Lung (tissue), 12 donors: ENCODE measurements around the gene PCDHB13. TPM values are rescaled to one million over a fixed set of nuclear protein-coding genes. Genes with fewer than 3 reads are reported as not detected.
"Not testable (repeated sequence)": the region's sequence is repeated elsewhere in the genome, so short reads cannot be mapped to it uniquely, and the experiment has no call there.

Source experiments
- ATAC-seq: fragments of 200-7000 bp; cut with Tn5 transposase; one replicate; pipeline ENCODE4 v1.9.1; 2020; ENCODE audit warnings: moderate number of reproducible peaks; ENCODE audit not compliant: insufficient read depth, low FRiP score
- DNase-seq, 3 donors: peaks; one replicate each; pipeline ENCODE4 v3.0.0-alpha.2; 2013 to 2017
- H3K27ac ChIP-seq, 2 donors: one replicate each; pipeline ENCODE4 v1.5.1; 2013; ENCODE audit warnings: mild to moderate bottlenecking in 2 of 2, moderate library complexity in 2 of 2, control low read depth in 1 of 2, inconsistent platforms in 1 of 2, low read depth in 1 of 2, low read length in 1 of 2
- H3K27me3 ChIP-seq, 3 donors: one replicate each; pipeline ENCODE4 v1.5.1; 2013; ENCODE audit warnings: low read length in 2 of 3; ENCODE audit not compliant: control insufficient read depth in 3 of 3, insufficient read depth in 3 of 3
- H3K36me3 ChIP-seq, 4 donors: one replicate each; pipeline ENCODE4 v1.5.1; 2013; ENCODE audit warnings: low read length in 4 of 4, mild to moderate bottlenecking in 1 of 4, moderate library complexity in 1 of 4; ENCODE audit not compliant: control insufficient read depth in 4 of 4, insufficient read depth in 4 of 4
- H3K4me1 ChIP-seq, 5 donors: one replicate each; pipeline ENCODE4 v1.5.1; 2013; ENCODE audit warnings: low read length in 5 of 5, mild to moderate bottlenecking in 2 of 5, moderate library complexity in 1 of 5; ENCODE audit not compliant: control insufficient read depth in 5 of 5, insufficient read depth in 5 of 5
- H3K4me3 ChIP-seq: one replicate; pipeline ENCODE4 v1.5.1; 2013; ENCODE audit warnings: mild to moderate bottlenecking, control low read depth, moderate library complexity
- H3K9ac ChIP-seq, 2 donors: one replicate each; pipeline ENCODE4 v1.5.1; 2013; ENCODE audit warnings: low read length in 2 of 2, control low read depth in 1 of 2; ENCODE audit not compliant: insufficient read depth in 1 of 2
- H3K9me3 ChIP-seq, 4 donors: one replicate each; pipeline ENCODE4 v1.5.1; 2013; ENCODE audit warnings: low read length in 3 of 4, mild to moderate bottlenecking in 1 of 4, moderate library complexity in 1 of 4; ENCODE audit not compliant: control insufficient read depth in 4 of 4, insufficient read depth in 3 of 4
- WGBS, 2 donors: extraction: QIAGEN DNeasy Blood & Tissue Kit; methylation state at CpG; one replicate each; pipeline ENCODE4 v1.1.7; 2013; 5-methylcytosine and 5-hydroxymethylcytosine counted together
- polyA plus RNA-seq, 2 donors: library from polyadenylated mRNA; stranded (reverse); fragments of 200-250 nt; gene quantifications; one replicate each; pipeline ENCODE4 v1.2.1, GENCODE V29; 2013
- total RNA-seq, 2 donors: library from RNA; depleted of rRNA in 1 of 2; stranded (reverse); fragments of >200 nt in 1 of 2; gene quantifications; one replicate each; pipeline ENCODE4 v1.2.1, GENCODE V29; 2014 to 2021
- TF ChIP-seq, protein P1 (sequence below): IDR thresholded peaks from 2 replicates; pipeline ENCODE4 v1.5.1; 2012; ENCODE audit warnings: mild to moderate bottlenecking; ENCODE audit errors: control extremely low read depth, extremely low read depth
- donor health status: control.
- donor health status: control.
- donor health status: Bipolar disorder and iron deficiency.
- donor health status: healthy.
- donor health status: DM: yes; HTN: yes; CAD: no.

The PCDHB13 gene
- total and polyA plus RNA-seq, 4 donors, result 0.58 to 7.7 (median 2.0) TPM

DNA sequence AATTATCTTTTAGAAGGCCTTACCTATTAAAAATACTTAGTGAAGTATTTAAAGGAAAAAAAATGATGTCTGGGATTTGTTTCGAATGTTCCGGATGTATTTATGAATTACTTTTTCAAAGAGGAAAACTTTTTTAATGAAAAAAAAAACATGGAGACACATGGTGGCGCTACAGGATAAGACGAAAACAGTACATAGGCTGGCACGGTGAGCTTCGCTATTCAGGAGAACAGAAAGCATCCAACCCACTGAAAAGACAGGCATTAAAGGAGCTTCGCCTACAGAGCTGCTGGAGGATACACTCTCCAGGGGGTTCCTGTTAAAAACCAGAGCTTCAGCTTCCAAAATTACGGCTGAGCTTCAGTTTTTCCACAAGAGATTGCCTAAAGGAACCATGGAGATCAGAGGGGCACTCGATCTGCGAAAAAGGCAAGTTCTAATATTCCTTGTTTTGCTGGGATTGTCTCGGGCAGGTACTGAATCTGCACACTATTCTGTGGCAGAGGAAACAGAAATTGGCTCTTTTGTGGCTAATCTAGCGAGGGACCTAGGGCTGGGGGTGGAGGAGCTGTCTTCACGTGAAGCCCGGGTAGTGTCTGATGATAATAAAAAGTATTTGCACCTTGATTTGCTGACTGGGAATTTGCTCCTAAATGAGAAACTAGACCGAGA lies 9.5 kb downstream of the PCDHB13 start, which contains the start of gene PCDHB14:
Gene PCDHB14 (plus strand): TSS at position 232 of the 672 bp plus-strand sequence. CDS start 163 bp downstream, at position 395.
- Histone ChIP-seq H3K4me3 (no peak within 1 kb of the TSS), H3K27ac (no peak within 1 kb of the TSS), H3K36me3 (peaks cover 0 to 4% (median 0%) of the 10 kb centered on the region in 4 donors), H3K9me3 (peaks cover 3 to 31% (median 15%) of the 10 kb centered on the region in 4 donors), H3K27me3 (no peaks in the 10 kb centered on the region), H3K9ac (peak within 1 kb of the TSS in 1 of 2 donors; percentile 53), H3K4me1 (no peaks in the 10 kb centered on the region)
- WGBS, 2 donors, result 25 to 27% methylated on average over 15 of the region's 15 CpGs
- ATAC-seq, result no peak
- peak in 2 of 3 donors; percentile 53 to 56 for DNase-seq
- TF ChIP-seq, protein P1, sequence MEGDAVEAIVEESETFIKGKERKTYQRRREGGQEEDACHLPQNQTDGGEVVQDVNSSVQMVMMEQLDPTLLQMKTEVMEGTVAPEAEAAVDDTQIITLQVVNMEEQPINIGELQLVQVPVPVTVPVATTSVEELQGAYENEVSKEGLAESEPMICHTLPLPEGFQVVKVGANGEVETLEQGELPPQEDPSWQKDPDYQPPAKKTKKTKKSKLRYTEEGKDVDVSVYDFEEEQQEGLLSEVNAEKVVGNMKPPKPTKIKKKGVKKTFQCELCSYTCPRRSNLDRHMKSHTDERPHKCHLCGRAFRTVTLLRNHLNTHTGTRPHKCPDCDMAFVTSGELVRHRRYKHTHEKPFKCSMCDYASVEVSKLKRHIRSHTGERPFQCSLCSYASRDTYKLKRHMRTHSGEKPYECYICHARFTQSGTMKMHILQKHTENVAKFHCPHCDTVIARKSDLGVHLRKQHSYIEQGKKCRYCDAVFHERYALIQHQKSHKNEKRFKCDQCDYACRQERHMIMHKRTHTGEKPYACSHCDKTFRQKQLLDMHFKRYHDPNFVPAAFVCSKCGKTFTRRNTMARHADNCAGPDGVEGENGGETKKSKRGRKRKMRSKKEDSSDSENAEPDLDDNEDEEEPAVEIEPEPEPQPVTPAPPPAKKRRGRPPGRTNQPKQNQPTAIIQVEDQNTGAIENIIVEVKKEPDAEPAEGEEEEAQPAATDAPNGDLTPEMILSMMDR, result no peak

DNA sequence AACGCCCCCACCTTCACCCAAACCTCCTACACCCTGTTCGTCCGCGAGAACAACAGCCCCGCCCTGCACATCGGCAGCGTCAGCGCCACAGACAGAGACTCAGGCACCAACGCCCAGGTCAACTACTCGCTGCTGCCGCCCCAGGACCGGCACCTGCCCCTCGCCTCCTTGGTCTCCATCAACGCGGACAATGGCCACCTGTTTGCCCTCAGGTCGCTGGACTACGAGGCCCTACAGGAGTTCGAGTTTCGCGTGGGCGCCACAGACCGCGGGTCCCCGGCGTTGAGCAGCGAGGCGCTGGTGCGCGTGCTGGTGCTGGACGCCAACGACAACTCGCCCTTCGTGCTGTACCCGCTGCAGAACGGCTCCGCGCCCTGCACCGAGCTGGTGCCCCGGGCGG lies 11.1 kb downstream of the PCDHB13 start:
- ATAC-seq, H3K4me1 ChIP-seq, H3K36me3 ChIP-seq, H3K4me3 ChIP-seq, DNase-seq, H3K9ac ChIP-seq, H3K27ac ChIP-seq, H3K27me3 ChIP-seq: not testable (repeated sequence)
- peaks cover 3 to 22% (median 12%) of the 10 kb centered on the region in 4 donors for H3K9me3 ChIP-seq
- 21 to 28% methylated on average over 31 to 34 of the region's 40 CpGs for WGBS, 2 donors

DNA sequence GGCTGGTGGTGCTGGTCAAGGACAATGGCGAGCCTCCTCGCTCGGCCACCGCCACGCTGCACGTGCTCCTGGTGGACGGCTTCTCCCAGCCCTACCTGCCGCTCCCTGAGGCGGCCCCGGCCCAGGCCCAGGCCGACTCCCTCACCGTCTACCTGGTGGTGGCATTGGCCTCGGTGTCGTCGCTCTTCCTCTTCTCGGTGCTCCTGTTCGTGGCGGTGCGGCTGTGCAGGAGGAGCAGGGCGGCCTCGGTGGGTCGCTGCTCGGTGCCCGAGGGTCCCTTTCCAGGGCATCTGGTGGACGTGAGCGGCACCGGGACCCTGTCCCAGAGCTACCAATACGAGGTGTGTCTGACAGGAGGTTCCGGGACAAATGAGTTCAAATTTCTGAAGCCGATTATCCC lies 11.7 kb downstream of the PCDHB13 start:
- H3K4me3 ChIP-seq, H3K9ac ChIP-seq, H3K27me3 ChIP-seq, ATAC-seq, H3K27ac ChIP-seq, H3K36me3 ChIP-seq, H3K4me1 ChIP-seq, DNase-seq: not testable (repeated sequence)
- H3K9me3 ChIP-seq, result peaks cover 3 to 20% (median 11%) of the 10 kb centered on the region in 4 donors
- 27 to 35% methylated on average over 16 to 27 of the region's 30 CpGs for WGBS, 2 donors

DNA sequence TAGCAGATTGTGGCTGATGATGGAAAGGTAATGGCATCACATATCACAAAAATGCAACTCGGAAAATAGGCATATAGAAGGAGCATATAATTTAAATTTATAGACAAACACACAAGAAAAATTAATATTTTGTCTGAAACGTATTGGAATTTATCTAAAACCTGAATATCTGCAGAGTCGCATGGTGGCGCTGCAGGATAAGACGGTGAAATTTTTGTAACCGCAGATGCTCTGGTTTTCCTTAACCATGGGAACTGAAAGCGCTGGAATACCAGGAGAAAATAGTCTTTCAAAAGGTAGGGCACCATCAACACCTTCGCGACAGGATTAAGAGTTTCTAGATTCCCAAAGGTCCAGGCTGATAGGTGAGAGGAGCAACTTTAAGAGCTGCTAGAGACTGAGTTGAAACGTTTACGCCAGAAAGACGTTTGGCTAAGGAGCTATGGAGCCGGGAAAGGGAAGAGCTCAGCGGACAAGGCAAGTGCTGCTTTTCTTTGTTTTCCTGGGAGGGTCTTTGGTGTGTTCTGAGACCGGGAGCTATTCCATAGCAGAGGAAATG lies 20.5 kb downstream of the PCDHB13 start:
- 7 to 8% methylated on average over 15 of the region's 15 CpGs for WGBS, 2 donors
- H3K9me3 ChIP-seq, result peaks cover 7 to 37% (median 22%) of the 10 kb centered on the region in 4 donors

DNA sequence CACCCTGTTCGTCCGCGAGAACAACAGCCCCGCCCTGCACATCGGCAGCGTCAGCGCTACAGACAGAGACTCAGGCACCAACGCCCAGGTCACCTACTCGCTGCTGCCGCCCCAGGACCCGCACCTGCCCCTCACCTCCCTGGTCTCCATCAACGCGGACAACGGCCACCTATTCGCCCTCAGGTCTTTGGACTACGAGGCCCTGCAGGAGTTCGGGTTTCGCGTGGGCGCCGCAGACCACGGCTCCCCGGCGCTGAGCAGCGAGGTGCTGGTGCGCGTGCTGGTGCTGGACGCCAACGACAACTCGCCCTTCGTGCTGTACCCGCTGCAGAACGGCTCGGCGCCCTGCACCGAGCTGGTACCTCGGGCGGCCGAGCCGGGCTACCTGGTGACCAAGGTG lies 22.2 kb downstream of the PCDHB13 start:
- H3K27me3 ChIP-seq, ATAC-seq, H3K36me3 ChIP-seq, H3K4me3 ChIP-seq, H3K4me1 ChIP-seq, H3K9ac ChIP-seq, DNase-seq, H3K27ac ChIP-seq: not testable (repeated sequence)
- peaks cover 10 to 52% (median 26%) of the 10 kb centered on the region in 4 donors for H3K9me3 ChIP-seq
- WGBS, 2 donors, result 28% methylated on average over 39 to 40 of the region's 40 CpGs

More for the DNA sequence above, 20.5 kb downstream of the PCDHB13 start:
- TF ChIP-seq, protein P1, result no peak
- H3K36me3 ChIP-seq, result peaks cover 0 to 4% (median 0%) of the 10 kb centered on the region in 4 donors
- peak overlapping the region in 1 of 2 donors; percentile 63 for H3K9ac ChIP-seq
- no peak for ATAC-seq
- peak; percentile 24 to 58 (median 55) for DNase-seq
- H3K27me3 ChIP-seq, result no peaks in the 10 kb centered on the region
- H3K27ac ChIP-seq, result no peak overlapping the region
- no peak overlapping the region for H3K4me3 ChIP-seq
- no peaks in the 10 kb centered on the region for H3K4me1 ChIP-seq
